HepG2 (cell line): Measurements from ENCODE around the gene C17orf58. TPM values are rescaled to one million over a fixed set of nuclear protein-coding genes. Genes with fewer than 3 reads are reported as not detected.
A peak's percentile ranks its signal among the peaks of the same experiment; 100 is the strongest.

Source experiments
- ATAC-seq: fragments of 200-7000 bp; cut with Tn5 transposase; 3 replicates; pipeline ENCODE4 v1.9.1; 2020; ENCODE audit warnings: mild to moderate bottlenecking, moderate library complexity
- BruUV-seq: library from RNA; stranded (reverse); fragments of 400-500 nt; replicated peaks from 2 replicates; lab custom pipeline; 2021; lab: Mats Ljungman, UMichigan
- CTCF ChIA-PET: fragments of 300-600 bp; formaldehyde crosslinking; extraction: SDS; loops from one replicate; lab custom pipeline; 2021; ENCODE audit warnings: low total read pairs, inconsistent platforms, low intra/inter-chr PET ratio; lab: Yijun Ruan, JAX
- POLR2A ChIA-PET: fragments of 350-600 bp; sonication (Branson Sonifier 250); formaldehyde crosslinking; loops from one replicate; lab custom pipeline; 2020; ENCODE audit warnings: antibody characterized with exemption, inconsistent platforms; lab: Yijun Ruan, JAX
- DNase-seq: peaks from one replicate; pipeline ENCODE4 v3.0.0-alpha.2; 2015; ENCODE audit warnings: low spot score
- FAIRE-seq: peaks from 3 replicates; lab custom pipeline; 2011; peaks lifted over from hg19 to GRCh38; lab: Jason Lieb, UNC
- H2AFZ ChIP-seq: one replicate; pipeline ENCODE4 v1.6.1; 2011; ENCODE audit warnings: low read length, inconsistent platforms
- H3K27ac ChIP-seq: fragments of 300-600 bp; 3 replicates; pipeline ENCODE4 v1.8.0; 2011; ENCODE audit warnings: mixed run types, mild to moderate bottlenecking, mixed read lengths, low read length, inconsistent platforms; ENCODE audit not compliant: insufficient read depth; ENCODE audit errors: extremely low read length
- H3K27me3 ChIP-seq, 2 experiments: fragments of 200-600 bp in 1 of 2; 2 replicates in 1 of 2; 3 replicates in 1 of 2; pipeline versions ENCODE4 v1.6.0 to v1.8.0; 2011; ENCODE audit warnings: low read length in 2 of 2, mild to moderate bottlenecking in 2 of 2, moderate library complexity in 2 of 2, inconsistent platforms in 1 of 2; ENCODE audit not compliant: insufficient read depth in 2 of 2, control insufficient read depth in 1 of 2
- H3K36me3 ChIP-seq, 2 experiments: fragments of 200-600 bp in 1 of 2; replicated peaks in 1 of 2; 2 replicates in 1 of 2; 3 replicates in 1 of 2; pipeline versions ENCODE4 v1.5.1 to v1.8.0; 2011; ENCODE audit warnings: low read length in 2 of 2, inconsistent platforms in 1 of 2; ENCODE audit not compliant: insufficient read depth in 2 of 2, control insufficient read depth in 1 of 2
- H3K4me1 ChIP-seq: 2 replicates; pipeline ENCODE4 v1.5.1; 2012; ENCODE audit warnings: low read length, inconsistent platforms; ENCODE audit not compliant: insufficient read depth
- H3K4me2 ChIP-seq: 2 replicates; pipeline ENCODE4 v1.6.0; 2011; ENCODE audit warnings: low read depth, low read length, inconsistent platforms
- H3K4me3 ChIP-seq, 3 experiments: fragments of 200-600 bp in 1 of 3; sonication (generic), shearing (Covaris generic) in 1 of 3; replicated peaks in 1 of 3; 2 replicates each; pipeline ENCODE4 v1.5.1; 2011 to 2016; ENCODE audit warnings: low read length in 3 of 3, inconsistent platforms in 2 of 3, low read depth in 2 of 3, mild to moderate bottlenecking in 2 of 3, control low read depth in 1 of 3, mixed read lengths in 1 of 3; ENCODE audit not compliant: insufficient read depth in 1 of 3
- H3K79me2 ChIP-seq: one replicate; pipeline ENCODE4 v1.6.1; 2011; ENCODE audit warnings: low read length, inconsistent platforms; ENCODE audit not compliant: insufficient read depth
- H3K9ac ChIP-seq: 2 replicates; pipeline ENCODE4 v1.6.0; 2011; ENCODE audit warnings: mild to moderate bottlenecking, low read depth, low read length, inconsistent platforms; ENCODE audit not compliant: insufficient read depth
- H3K9me3 ChIP-seq: 2 replicates; pipeline ENCODE4 v1.5.1; 2012; ENCODE audit warnings: mild to moderate bottlenecking, low read length
- H4K20me1 ChIP-seq: 2 replicates; pipeline ENCODE4 v1.6.0; 2011; ENCODE audit warnings: inconsistent platforms, mild to moderate bottlenecking, low read length, moderate library complexity; ENCODE audit not compliant: insufficient read depth
- ADNP ChIP-seq: sonication (generic); formaldehyde crosslinking; IDR thresholded peaks from 2 replicates; pipeline ENCODE4 v1.4.0; 2020; ENCODE audit warnings: missing genetic modification reagents
- EHMT2 ChIP-seq: fragments of 200-600 bp; sonication (generic); IDR thresholded peaks from 2 replicates; pipeline ENCODE4 v1.7.0; 2017; ENCODE audit warnings: antibody characterized with exemption, low read depth, low read length, borderline replicate concordance
- ERF ChIP-seq: IDR thresholded peaks from 2 replicates; pipeline ENCODE4 v1.6.1; 2018; ENCODE audit warnings: missing biosample characterization, missing genetic modification reagents
- GABPB1 ChIP-seq: IDR thresholded peaks from 2 replicates; pipeline ENCODE4 v1.6.1; 2016; ENCODE audit warnings: mild to moderate bottlenecking, missing genetic modification reagents, moderate library complexity, missing compliant biosample characterization
- IRF2 ChIP-seq: IDR thresholded peaks from 2 replicates; pipeline ENCODE4 v1.6.1; 2018; ENCODE audit warnings: missing genetic modification reagents, missing compliant biosample characterization
- KDM5B ChIP-seq: sonication (generic); formaldehyde crosslinking; IDR thresholded peaks from 2 replicates; pipeline ENCODE4 v1.4.0; 2020; ENCODE audit warnings: missing genetic modification reagents, mild to moderate bottlenecking, borderline replicate concordance
- KLF12 ChIP-seq: sonication (generic); formaldehyde crosslinking; IDR thresholded peaks from 2 replicates; pipeline ENCODE4 v1.4.0; 2020; ENCODE audit warnings: missing genetic modification reagents, borderline replicate concordance
- MTA1 ChIP-seq: sonication (generic); formaldehyde crosslinking; IDR thresholded peaks from 2 replicates; pipeline ENCODE4 v1.4.0; 2020; ENCODE audit warnings: missing genetic modification reagents, mild to moderate bottlenecking, borderline replicate concordance
- MYC ChIP-seq: sonication (generic); formaldehyde crosslinking; IDR thresholded peaks from 2 replicates; pipeline ENCODE4 v1.9.0; 2021; ENCODE audit warnings: missing genetic modification reagents, borderline replicate concordance
- NR2F1 ChIP-seq, 2 experiments: fragments of 450-650 bp in 1 of 2; formaldehyde crosslinking in 1 of 2; IDR thresholded peaks; 2 replicates each; pipeline versions ENCODE4 v1.5.0 to v1.6.1; 2016 to 2020; ENCODE audit warnings: mild to moderate bottlenecking in 1 of 2, missing compliant biosample characterization in 1 of 2, missing genetic modification reagents in 1 of 2, moderate library complexity in 1 of 2
- RAD21 ChIP-seq: fragments of 450-650 bp; formaldehyde crosslinking; IDR thresholded peaks from 2 replicates; pipeline ENCODE4 v1.5.0; 2020; ENCODE audit warnings: mild to moderate bottlenecking
- TMF1 ChIP-seq: sonication (generic); formaldehyde crosslinking; IDR thresholded peaks from 2 replicates; pipeline ENCODE4 v1.8.1; 2022; ENCODE audit warnings: low read depth, missing genetic modification reagents
- TOPORS ChIP-seq: sonication (generic); formaldehyde crosslinking; IDR thresholded peaks from 2 replicates; pipeline ENCODE4 v1.8.0; 2023; ENCODE audit warnings: mild to moderate bottlenecking, missing genetic modification reagents
- ZNF264 ChIP-seq: sonication (generic); formaldehyde crosslinking; IDR thresholded peaks from 2 replicates; pipeline ENCODE4 v1.4.0; 2020; ENCODE audit warnings: missing genetic modification reagents
- ZNF350 ChIP-seq: sonication (generic); formaldehyde crosslinking; IDR thresholded peaks from 2 replicates; pipeline ENCODE4 v1.4.0; 2020; ENCODE audit warnings: mild to moderate bottlenecking, low read depth, missing genetic modification reagents, borderline replicate concordance
- ZNF547 ChIP-seq: sonication (generic); formaldehyde crosslinking; IDR thresholded peaks from 2 replicates; pipeline ENCODE4 v1.5.1; 2020; ENCODE audit warnings: mild to moderate bottlenecking, missing genetic modification reagents
- ZNF747 ChIP-seq: sonication (generic); formaldehyde crosslinking; IDR thresholded peaks from 2 replicates; pipeline ENCODE4 v1.8.1; 2023; ENCODE audit warnings: missing genetic modification reagents, mild to moderate bottlenecking, borderline replicate concordance
- ZNF766 ChIP-seq: sonication (generic); formaldehyde crosslinking; IDR thresholded peaks from 2 replicates; pipeline ENCODE4 v1.5.0; 2020; ENCODE audit warnings: missing genetic modification reagents, borderline replicate concordance
- WGBS: methylation state at CpG from one replicate; pipeline ENCODE4 v1.1.6; 2017; ENCODE audit warnings: low lambda C conversion rate; 5-methylcytosine and 5-hydroxymethylcytosine counted together
- in situ Hi-C: cut with HindIII; loops from 2 replicates; pipeline ENCODE4 v1.10.0; 2017; ENCODE audit warnings: low pct_unique_long_range_greater_than_20kb; ENCODE audit not compliant: extremely low pct_ligation_motif_present
- intact Hi-C: fragments of 100-400 bp; cut with micrococcal nuclease; formaldehyde crosslinking; loops from one replicate; pipeline ENCODE4 v1.10.0; 2022; ENCODE audit not compliant: unreplicated experiment
- polyA plus RNA-seq, 8 experiments: library from polyadenylated mRNA; depleted of rRNA in 3 of 8; stranded (reverse) in 7 of 8; unstranded in 1 of 8; fragments of >200 nt; fragmentation: Illumina TruSeq in 4 of 8; extraction: Trizol in 4 of 8; gene quantifications; 2 replicates each; pipeline versions ENCODE4 v1.2.1 to v1.2.3, GENCODE V29; 2011 to 2016; ENCODE audit warnings: low read depth in 4 of 8, missing spikeins in 1 of 8, mixed read lengths in 1 of 8; ENCODE audit not compliant: insufficient read depth in 1 of 8
- total RNA-seq, 5 experiments: library from RNA; depleted of rRNA; stranded (reverse); fragments of >200 nt; fragmentation: Illumina TruSeq; extraction: Trizol; gene quantifications; 2 replicates each; pipeline ENCODE4 v1.2.3, GENCODE V29; 2016; ENCODE audit warnings: low read depth in 1 of 5
- TF ChIP-seq, protein P1 (sequence below), 2 experiments: sonication (generic) in 1 of 2; formaldehyde crosslinking in 1 of 2; IDR thresholded peaks; 2 replicates each; pipeline versions ENCODE4 v1.4.0 to v1.6.1; 2018 to 2020; ENCODE audit warnings: missing genetic modification reagents in 2 of 2, borderline replicate concordance in 1 of 2, low read depth in 1 of 2, mild to moderate bottlenecking in 1 of 2, missing biosample characterization in 1 of 2
- TF ChIP-seq, protein P2 (sequence below): sonication (generic); formaldehyde crosslinking; IDR thresholded peaks from 2 replicates; pipeline ENCODE4 v1.5.1; 2020; ENCODE audit warnings: missing genetic modification reagents, mild to moderate bottlenecking, borderline replicate concordance

The C17orf58 gene
- total and polyA plus RNA-seq, 2 of the 13 experiments (the other 11 are each of a cell fraction or from before 2014, with no cell fraction given) = 15.6 to 15.8 TPM

DNA sequence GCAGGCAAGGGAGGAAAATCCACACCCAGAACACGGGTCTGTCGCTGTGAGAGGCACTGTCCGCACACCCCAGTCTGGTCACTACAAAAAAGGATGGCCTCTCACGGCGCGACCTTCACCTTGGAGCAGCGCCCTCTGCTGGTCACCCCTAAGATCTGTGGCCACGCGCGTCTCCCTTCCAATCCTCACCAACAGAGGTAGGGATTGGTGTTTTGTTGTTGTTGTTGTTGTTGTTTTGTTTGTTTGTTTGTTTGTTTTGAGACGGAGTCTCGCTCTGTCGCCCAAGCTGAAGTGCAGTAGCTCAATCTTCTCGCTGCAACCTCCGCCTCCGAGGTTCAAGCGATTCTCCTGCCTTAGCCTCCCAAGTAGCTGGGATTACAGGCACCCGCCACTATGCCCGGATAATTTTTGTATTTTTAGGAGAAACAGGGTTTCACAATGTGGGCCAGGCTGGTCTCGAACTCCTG is 15.0 kb upstream of the C17orf58 start:
- Histone ChIP-seq H3K36me3 (no peaks in the 10 kb centered on the region), H3K9ac (no peak overlapping the region), H3K27ac (no peak overlapping the region), H3K4me1 (peaks cover 18% of the 10 kb centered on the region), H3K9me3 (no peaks in the 10 kb centered on the region), H3K4me2 (peak overlapping the region; percentile 68), H4K20me1 (no peaks in the 10 kb centered on the region), H2AFZ (no peak overlapping the region), H3K79me2 (no peaks in the 10 kb centered on the region), H3K27me3 (0 out of 5 replicates have a peak, but pooled peaks cover 0 to 5% of the 10 kb centered on the region in 2 experiments), H3K4me3 (peak overlapping the region in 2 of 3 experiments; percentile 14 to 41; a peak in 3 of 6 replicates)
- BruUV-seq = no TSS peak
- FAIRE-seq (peak; percentile 44), ATAC-seq (peak; percentile 82), DNase-seq (peak; percentile 39)
- WGBS = 43% methylated on average over 20 of the region's 20 CpGs
- POLR2A ChIA-PET = interaction anchor here (1.4 kb wide), 1 partner anchor 16 kb away, joined by 4 read pairs; no protein-coding TSS in a partner anchor
- intact Hi-C loops = no loop called here
- in situ Hi-C loops = no loop called here
- CTCF ChIA-PET = interaction anchor here (1.0 kb wide), 1 partner anchor 48 kb away, joined by 3 read pairs; no protein-coding TSS in a partner anchor
- TF ChIP-seq, protein P1, sequence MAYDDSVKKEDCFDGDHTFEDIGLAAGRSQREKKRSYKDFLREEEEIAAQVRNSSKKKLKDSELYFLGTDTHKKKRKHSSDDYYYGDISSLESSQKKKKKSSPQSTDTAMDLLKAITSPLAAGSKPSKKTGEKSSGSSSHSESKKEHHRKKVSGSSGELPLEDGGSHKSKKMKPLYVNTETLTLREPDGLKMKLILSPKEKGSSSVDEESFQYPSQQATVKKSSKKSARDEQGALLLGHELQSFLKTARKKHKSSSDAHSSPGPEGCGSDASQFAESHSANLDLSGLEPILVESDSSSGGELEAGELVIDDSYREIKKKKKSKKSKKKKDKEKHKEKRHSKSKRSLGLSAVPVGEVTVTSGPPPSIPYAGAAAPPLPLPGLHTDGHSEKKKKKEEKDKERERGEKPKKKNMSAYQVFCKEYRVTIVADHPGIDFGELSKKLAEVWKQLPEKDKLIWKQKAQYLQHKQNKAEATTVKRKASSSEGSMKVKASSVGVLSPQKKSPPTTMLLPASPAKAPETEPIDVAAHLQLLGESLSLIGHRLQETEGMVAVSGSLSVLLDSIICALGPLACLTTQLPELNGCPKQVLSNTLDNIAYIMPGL (CRISPR knock-in tag; IDR thresholded peaks at IDR 0.05; ENCODE audit: borderline replicate concordance in 1 of 2, low read depth in 1 of 2) = peak in 1 of 2 experiments; percentile 70; a peak in 1 of 4 replicates
- 0 out of 2 replicates have a peak, but pooled peaks have one; percentile 11 for TF ChIP-seq RAD21
- TF ChIP-seq ZNF264 (CRISPR knock-in tag) = no peak
- peak; percentile 73 to 76 for TF ChIP-seq NR2F1 (CRISPR knock-in tag; IDR thresholded peaks at IDR 0.05)
- TF ChIP-seq EHMT2 = no peak
- no peak for TF ChIP-seq TOPORS (CRISPR knock-in tag)
- peak; percentile 29; the same call in 1 of the 2 replicates for TF ChIP-seq ADNP (CRISPR knock-in tag)
- TF ChIP-seq, protein P2, sequence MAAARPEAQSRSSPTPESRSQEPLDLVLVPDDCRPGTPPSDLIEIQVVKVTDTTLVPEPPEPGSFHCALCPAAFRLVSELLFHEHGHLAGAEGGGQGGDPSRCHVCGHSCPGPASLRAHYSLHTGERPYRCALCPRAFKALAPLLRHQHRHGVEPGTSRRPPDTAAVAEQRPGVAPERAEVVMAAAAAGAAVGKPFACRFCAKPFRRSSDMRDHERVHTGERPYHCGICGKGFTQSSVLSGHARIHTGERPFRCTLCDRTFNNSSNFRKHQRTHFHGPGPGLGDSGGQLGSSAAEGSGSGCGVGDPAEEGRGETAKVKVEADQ (CRISPR knock-in tag) = 0 out of 2 replicates have a peak, but pooled peaks have one; percentile 39
- TF ChIP-seq ZNF547 (CRISPR knock-in tag) = 0 out of 2 replicates have a peak, but pooled peaks have one; percentile 32
- TF ChIP-seq MYC (CRISPR knock-in tag) = peak; percentile 22; the same call in 1 of the 2 replicates
- peak; percentile 32; the same call in 1 of the 2 replicates for TF ChIP-seq MTA1
- TF ChIP-seq ZNF350 (CRISPR knock-in tag) = 0 out of 2 replicates have a peak, but pooled peaks have one; percentile 27
- TF ChIP-seq TMF1 (CRISPR knock-in tag) = no peak
- 0 out of 2 replicates have a peak, but pooled peaks have one; percentile 19 for TF ChIP-seq IRF2 (CRISPR knock-in tag)
- TF ChIP-seq ZNF747 (CRISPR knock-in tag) = no peak
- no peak for TF ChIP-seq ZNF766 (CRISPR knock-in tag)
- peak; percentile 41; the same call in 1 of the 2 replicates for TF ChIP-seq KDM5B
- TF ChIP-seq ERF = peak; percentile 46; the same call in 1 of the 2 replicates
- TF ChIP-seq KLF12 (CRISPR knock-in tag) = no peak
- TF ChIP-seq GABPB1 (CRISPR knock-in tag) = 0 out of 2 replicates have a peak, but pooled peaks have one; percentile 26
